G401.6 (cell line): ENCODE data around the gene GPN1.
"Not testable (repeated sequence)": the region's sequence is repeated elsewhere in the genome, so short reads cannot be mapped to it uniquely, and the experiment has no call there.

Source experiments
- FAIRE-seq: peaks from 2 replicates; lab custom pipeline; 2012; peaks lifted over from hg19 to GRCh38; lab: Jason Lieb, UNC

GPN1 gene

DNA sequence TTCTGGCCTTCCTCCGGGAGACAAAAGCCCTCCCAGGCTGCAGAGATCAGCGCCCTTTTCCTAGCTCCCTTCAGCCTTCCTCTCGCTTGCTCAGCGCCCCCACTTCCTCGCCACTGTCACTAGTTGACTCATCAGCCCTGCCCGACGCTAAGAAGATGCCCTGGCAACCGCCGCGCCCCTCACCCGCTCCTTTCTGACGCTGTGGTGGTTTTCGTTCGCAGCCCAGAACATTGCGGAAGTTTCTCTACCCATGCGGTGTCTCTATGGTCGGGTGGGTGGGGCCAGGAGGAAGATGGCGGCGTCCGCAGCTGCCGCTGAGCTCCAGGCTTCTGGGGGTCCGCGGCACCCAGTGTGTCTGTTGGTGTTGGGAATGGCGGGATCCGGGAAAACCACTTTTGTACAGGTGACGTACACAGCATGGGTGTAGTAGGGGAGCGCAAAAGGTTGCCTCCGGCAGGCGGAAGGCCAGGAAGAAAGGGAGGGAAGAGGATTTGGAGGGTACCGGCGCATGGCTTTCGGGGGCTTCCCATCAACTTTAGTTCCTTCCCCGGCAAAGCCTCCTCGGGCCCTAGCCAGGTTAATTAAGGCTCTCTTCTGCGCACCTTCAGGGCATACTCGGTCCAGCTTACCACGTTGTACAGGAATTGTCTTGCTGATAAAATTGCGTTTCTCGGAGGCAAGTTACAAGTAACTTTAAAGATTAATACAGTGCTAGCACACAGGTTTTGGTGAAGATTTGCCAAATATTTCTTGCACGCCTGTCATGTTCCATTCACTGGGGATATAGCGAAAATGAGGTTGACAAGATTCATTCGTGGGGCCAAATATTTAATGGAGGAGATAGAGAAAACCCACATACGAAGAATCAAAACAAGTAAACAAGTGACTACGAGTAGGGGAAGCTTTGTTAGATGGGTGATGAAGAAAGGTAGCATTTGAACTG is at the start of gene GPN1, which contains the start of gene CCDC121:
TSS of gene GPN1 (plus strand) at position 284 of the 943 bp plus-strand sequence. CDS start at position 293, 9 bp downstream.
TSS of gene CCDC121 (minus strand) at position 246 of the 943 bp plus-strand sequence. CDS start 1,213 bp downstream, outside the sequence.
- FAIRE-seq: peak; percentile 28

GRCh38 chr2:27581417-27582128 is 47.3 kb upstream of the GPN1 start:
- no peak for FAIRE-seq

DNA sequence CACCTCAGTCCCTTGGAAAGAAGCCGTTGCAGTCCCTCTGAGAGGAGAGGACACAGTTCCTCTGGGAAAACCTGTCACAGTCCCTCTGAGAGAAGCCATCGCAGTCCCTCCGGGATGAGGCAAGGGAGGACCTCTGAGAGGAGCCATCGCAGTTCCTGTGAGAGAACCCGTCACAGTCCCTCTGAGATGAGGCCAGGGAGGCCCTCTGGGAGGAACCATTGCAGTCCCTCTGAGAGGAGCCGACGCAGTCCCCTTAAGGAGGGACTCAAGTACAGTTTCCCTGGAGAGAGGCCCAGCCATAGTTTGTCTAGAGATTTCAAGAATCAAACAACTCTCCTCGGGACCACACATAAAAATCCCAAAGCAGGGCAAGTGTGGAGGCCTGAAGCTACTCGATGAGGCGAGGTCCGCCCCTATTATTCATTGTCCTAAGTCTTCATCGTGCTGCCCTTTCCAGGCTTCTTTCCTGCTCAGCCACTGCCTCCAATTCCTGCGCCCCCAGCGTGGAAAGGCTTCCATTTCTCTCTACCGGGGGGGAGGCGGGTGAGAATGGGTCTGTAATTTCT is 46.6 kb upstream of the GPN1 start:
- no peak for FAIRE-seq

DNA sequence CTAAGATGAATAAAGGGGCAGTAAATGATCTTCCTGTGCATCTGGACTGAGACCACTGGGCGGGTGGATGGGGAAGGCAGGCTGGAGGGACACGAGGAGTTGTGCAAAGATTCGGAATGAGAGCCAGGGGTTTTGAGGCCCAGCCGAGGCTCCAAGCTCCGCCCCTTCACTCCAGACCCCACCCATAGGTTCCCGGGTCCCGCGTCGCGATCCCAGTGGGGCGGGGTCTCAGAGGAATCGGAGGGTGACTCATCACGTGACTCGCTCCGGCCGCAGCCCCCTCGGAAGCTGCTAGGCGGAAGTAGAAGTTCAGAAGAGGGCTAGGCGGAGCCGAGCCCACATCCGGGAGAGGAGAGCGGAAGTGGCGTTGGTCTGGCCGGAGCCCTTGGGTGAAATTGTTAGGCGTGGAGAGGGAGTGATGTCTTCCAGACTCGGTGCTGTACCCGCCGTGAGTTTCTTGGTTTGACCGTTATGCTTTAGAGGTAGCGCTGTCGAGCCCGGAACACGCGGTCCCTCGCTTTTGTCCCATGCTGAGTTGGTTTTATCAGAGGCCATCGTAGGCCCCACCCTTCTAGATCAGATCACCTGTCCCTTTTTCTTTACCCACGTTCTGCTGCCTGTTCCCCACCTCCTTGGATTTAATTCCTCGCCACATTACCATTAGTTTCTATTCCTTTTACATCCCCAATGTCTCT is 46.0 kb upstream of the GPN1 start, which contains the start of gene ZNF512:
TSS of gene ZNF512 (plus strand) at position 348 of the 695 bp plus-strand sequence. CDS start at position 419, 71 bp downstream.
- no peak for FAIRE-seq

- no peak for FAIRE-seq
Measured at GRCh38 chr2:27583390-27583915, 45.4 kb upstream of the GPN1 start.

GRCh38 chr2:27584597-27584996 is 44.3 kb upstream of the GPN1 start:
- FAIRE-seq: no peak

DNA sequence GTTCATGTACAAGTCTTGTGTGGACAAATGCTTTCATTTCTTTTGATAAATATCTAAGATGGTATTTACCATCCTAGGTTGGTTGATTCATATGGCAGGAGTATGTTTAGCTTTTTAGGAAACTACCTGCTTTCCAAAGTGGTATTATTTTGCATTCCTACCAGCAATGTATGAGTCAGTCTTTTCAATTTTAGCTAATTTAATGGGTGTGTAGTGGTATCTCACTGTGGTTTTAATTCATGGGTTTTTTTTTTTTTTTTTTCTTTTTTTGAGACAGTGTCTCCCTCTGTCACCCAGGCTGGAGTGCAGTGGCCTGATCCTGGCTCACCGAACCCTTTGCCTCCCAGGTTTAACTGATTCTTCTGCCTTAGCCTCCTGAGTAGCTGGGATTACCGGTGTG is 41.8 kb upstream of the GPN1 start:
- no peak for FAIRE-seq

DNA sequence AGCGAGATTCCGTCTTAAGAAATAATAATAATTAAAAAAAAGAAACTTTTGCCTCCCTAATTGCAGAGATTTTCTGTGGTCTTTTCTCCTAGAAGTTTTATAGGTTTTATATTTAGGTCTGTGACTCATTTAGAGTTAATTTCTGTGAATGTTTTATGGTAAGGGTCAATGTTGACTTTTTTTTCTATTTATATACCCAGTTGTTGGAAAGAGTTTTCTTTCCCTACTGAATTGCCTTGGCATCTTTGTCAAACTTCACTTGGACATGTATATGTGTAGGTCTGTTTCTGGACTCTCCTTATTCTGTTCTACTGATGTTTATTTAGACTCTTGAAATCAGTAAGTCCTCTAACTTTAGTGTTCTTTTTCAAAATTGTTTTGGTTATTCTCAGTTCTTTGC is 40.5 kb upstream of the GPN1 start:
- FAIRE-seq: no peak

- no peak for FAIRE-seq
Measured at GRCh38 chr2:27591745-27592144, 37.1 kb upstream of the GPN1 start.

DNA sequence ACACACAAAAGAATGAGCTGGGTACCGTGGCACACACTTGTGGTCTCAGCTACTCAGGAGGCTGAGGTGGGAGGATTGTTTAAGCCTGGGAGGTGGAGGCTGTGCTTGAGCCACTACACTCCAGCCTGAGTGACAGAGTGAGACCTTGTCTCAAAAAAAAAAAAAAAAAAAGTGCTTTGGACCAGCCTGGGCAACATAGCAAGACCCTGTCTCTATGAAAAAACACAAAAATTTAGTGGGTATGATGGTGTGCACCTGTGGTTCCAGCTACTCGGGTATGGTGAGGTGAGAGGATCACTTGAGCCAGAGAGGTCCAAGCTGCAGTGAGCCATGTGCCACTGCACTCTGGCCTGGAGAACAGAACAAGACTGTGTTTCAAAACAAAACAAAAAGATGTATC is 35.6 kb upstream of the GPN1 start:
- no peak for FAIRE-seq

DNA sequence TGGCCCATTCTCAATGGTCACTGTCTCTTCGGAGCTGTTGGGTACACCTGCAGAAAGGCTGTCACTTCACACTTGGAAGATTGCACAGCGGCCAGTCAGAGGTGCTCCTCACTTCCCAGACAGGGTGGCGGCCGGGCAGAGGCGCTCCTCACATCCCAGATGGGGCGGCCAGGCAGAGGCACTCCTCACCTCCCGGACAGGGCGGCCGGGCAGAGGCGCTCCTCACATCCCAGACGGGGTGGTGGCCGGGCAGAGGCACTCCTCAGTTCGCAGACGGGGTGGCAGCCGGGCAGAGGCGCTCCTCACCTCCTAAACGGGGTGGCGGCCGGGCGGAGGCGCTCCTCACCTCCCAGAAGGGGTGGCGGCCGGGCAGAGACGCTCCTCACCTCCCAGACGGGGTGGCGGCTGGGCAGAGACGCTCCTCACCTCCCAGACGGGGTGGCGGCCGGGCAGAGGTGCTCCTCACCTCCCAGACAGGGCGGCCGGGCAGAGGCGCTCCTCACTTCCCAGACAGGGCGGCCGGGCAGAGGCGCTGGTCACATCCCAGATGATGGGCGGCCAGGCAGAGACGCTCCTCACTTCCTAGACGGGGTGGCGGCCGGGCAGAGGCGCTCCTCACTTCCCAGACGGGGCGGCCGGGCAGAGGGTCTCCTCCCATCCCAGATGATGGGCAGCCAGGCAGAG is 34.7 kb upstream of the GPN1 start:
- FAIRE-seq: not testable (repeated sequence)

DNA sequence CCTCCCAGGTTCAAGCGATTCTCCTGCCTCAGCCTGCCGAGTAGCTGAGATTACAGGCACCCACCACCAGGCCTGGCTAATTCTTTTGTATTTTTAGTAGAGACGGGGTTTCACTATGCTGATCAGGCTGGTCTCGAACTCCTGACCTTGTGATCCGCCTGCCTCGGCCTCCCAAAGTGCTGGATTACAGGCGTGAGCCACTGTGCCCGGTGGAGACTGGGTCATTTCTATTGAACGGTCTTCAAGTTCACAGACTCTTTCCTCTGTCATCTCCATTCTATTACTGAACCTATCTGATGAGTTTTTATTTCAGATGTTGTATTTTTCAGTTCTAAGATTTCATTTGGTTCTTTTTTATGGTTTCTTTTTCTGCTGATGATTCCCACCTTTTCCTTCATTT is 33.4 kb upstream of the GPN1 start:
- FAIRE-seq: not testable (repeated sequence)

DNA sequence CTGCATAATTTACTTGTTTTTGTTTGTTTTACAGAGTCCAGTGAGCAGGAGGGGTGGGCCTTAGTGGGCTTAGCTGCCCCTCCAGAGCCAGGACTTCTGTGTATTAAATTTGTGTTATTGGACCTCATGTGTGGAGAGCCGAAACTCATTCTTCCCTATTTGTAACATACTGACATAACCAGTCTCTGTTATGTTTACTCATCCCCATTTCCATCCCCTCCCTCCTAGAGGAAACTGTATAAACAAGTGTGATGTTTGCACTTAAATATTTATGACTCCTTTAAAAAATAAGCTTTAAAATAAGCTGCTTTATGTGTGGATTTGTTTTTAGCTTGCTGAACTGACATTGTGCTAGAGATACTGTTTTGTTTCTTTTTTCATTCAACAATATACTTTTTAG is 32.2 kb upstream of the GPN1 start:
- no peak for FAIRE-seq

DNA sequence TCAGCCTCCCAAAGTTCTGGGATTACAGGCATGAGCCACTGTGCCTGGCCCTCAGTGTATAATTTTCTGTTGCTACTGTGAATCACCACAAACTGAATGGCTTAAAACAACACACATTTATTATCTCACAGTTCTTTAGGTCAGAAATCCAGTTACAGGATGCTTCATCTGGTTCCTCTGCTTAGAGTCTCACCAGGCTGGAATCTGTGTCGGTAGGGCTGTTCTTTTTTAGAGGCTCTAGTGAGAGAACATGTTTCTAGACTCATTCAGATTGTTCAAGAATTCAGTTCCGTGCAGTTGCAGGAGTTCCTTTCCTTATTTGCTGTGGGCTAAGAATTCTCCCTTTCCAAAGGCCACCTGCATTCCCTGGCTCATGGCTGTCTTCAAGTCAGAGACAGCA is 22.2 kb upstream of the GPN1 start:
- FAIRE-seq: no peak

GRCh38 chr2:27613985-27614384 is 14.9 kb upstream of the GPN1 start:
- no peak for FAIRE-seq

DNA sequence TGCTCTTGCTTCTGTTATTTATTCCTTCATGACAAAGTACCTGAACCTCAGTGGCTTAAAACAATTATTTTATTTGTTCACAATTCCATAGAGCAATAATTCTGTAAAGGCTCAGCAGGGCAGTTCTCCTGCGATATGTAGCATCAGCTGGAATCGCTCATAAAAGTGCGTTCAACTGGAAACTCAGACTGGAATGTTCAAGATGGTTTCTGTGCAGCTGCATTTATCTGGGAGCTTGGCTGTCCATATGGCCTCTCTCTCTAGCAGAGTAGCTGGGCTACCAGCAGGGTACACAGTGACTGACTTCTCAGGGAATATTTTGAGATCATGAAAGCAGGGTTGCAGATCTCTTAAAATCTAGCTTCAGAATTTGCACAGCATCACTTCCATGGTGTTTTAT is 13.5 kb upstream of the GPN1 start:
- no peak for FAIRE-seq

DNA sequence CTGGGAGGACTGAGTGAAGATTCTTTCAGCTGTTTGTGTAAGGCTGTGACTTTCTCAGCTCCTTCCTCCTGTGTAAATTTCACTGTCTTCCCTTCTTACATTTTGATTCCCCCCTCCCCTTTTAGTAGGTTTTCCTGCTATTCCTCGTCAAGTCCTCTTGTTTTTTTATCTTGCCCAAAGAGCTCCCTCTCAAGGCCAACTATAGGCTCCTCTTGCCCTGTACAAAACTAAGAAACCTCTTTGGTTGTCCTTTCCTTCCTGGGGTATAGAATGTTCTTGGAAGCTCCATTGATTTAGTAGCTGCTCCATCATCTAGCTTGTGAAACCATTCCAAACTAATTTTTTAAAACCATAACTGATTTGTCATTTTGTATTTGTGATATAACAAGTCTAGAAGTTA is 7.3 kb upstream of the GPN1 start:
- FAIRE-seq: peak; percentile 60

GRCh38 chr2:27622921-27623384 is 5.9 kb upstream of the GPN1 start:
- no peak for FAIRE-seq

DNA sequence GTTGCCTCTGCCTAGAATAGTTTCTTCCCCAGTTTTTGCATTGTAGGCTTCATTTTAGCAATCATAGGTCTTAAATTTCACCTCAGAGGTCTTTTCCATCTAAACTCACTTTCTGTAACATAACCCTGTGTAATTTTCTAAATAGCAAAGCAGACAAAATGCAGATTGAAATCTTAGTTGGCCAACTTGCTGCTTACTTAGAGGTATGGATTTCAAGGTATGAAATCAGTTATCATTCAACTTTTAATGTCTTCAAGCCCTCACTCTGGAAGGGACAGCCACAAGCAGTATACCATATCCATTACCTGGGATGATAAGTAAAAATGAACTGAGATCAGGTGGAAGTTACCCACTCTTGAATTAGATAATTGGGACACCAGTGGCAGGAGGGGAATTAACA is 3.9 kb upstream of the GPN1 start:
- FAIRE-seq: no peak

GRCh38 chr2:27626323-27626722 is 2.5 kb upstream of the GPN1 start:
- not testable (repeated sequence) for FAIRE-seq

DNA sequence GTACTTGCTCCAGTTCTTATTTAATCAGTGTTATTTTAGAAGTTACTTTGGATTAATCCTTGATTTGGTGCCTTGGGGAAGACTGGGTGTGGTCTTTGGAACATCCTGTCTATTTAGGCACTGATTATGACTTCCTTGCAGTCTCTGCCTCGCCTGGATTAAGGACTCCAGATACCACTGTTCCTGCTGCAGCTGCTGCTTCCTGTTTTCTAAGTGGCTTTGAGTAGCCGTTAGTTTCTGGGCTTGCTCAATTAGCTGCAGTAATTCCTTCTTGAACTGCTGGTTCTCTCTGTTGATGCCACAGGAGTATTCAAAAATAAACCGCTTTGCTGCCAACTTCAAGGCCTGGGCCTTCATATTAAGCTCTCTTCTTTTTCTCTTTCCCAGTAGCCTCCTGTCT is 1.9 kb upstream of the GPN1 start:
- FAIRE-seq: not testable (repeated sequence)
